B cell (primary cell): ENCODE results near the gene NME3. TPM values are rescaled to one million over a fixed set of nuclear protein-coding genes. Genes with fewer than 3 reads are reported as not detected.

Experiments used
- ATAC-seq: fragments of 200-7000 bp; cut with Tn5 transposase; one replicate; pipeline ENCODE4 v1.10.0; 2021; ENCODE audit warnings: low read depth, mild to moderate bottlenecking, moderate number of reproducible peaks, moderate library complexity
- CTCF ChIA-PET: fragments of 350-600 bp; sonication (Branson Sonifier 250); formaldehyde crosslinking; loops from one replicate; lab custom pipeline; 2021; ENCODE audit warnings: antibody characterized with exemption, inconsistent platforms; lab: Charles Lee
- POLR2A ChIA-PET: fragments of 350-600 bp; sonication (Branson Sonifier 250); formaldehyde crosslinking; loops from one replicate; lab custom pipeline; 2021; ENCODE audit warnings: antibody characterized with exemption; lab: Charles Lee
- DNase-seq: peaks from one replicate; pipeline ENCODE4 v3.0.0; 2013
- H2AFZ ChIP-seq: 2 replicates; pipeline ENCODE4 v1.6.1; 2012; ENCODE audit warnings: mild to moderate bottlenecking, low read depth, low read length; ENCODE audit not compliant: insufficient read depth, poor library complexity, severe bottlenecking
- H3K27ac ChIP-seq, 2 donors: 1 replicate in 1 of 2; 2 replicates in 1 of 2; pipeline ENCODE4 v1.5.1; 2012 to 2013; ENCODE audit warnings: low read length in 2 of 2, mild to moderate bottlenecking in 2 of 2, moderate library complexity in 1 of 2
- H3K27me3 ChIP-seq, 4 experiments: fragments of 200-600 bp in 1 of 4; sonication (generic) in 1 of 4; replicated peaks in 1 of 4; 1 replicate in 2 of 4; 2 replicates in 2 of 4; pipeline versions ENCODE4 v1.6.1 to v1.7.0; 2013 to 2016; ENCODE audit warnings: low read length in 3 of 4, mild to moderate bottlenecking in 2 of 4, mixed read lengths in 1 of 4, moderate library complexity in 1 of 4; ENCODE audit not compliant: insufficient read depth in 4 of 4, control insufficient read depth in 3 of 4; ENCODE audit errors: control extremely low read depth in 1 of 4
- H3K36me3 ChIP-seq, 2 experiments: replicated peaks in 1 of 2; 1 replicate in 1 of 2; 2 replicates in 1 of 2; pipeline versions ENCODE4 v1.6.1 to v1.7.1; 2013; ENCODE audit warnings: low read length in 1 of 2; ENCODE audit not compliant: insufficient read depth in 2 of 2, control insufficient read depth in 1 of 2; ENCODE audit errors: control extremely low read depth in 1 of 2, extremely low read depth in 1 of 2
- H3K4me1 ChIP-seq, 2 donors: fragments of 200-600 bp in 1 of 2; sonication (generic) in 1 of 2; 1 replicate in 1 of 2; 2 replicates in 1 of 2; pipeline versions ENCODE4 v1.5.1 to v1.6.1; 2013 to 2017; ENCODE audit warnings: low read length in 2 of 2; ENCODE audit not compliant: control insufficient read depth in 2 of 2, insufficient read depth in 2 of 2
- H3K4me2 ChIP-seq: replicated peaks from 2 replicates; pipeline ENCODE3; 2012; ENCODE audit warnings: mild to moderate bottlenecking, low read depth, low read length; ENCODE audit not compliant: poor library complexity, severe bottlenecking
- H3K4me3 ChIP-seq, 5 experiments: fragments of 200-600 bp in 1 of 5; sonication (generic) in 1 of 5; 1 replicate in 3 of 5; 2 replicates in 2 of 5; pipeline versions ENCODE4 v1.5.1 to v1.7.0; 2011 to 2016; ENCODE audit warnings: low read length in 4 of 5, mild to moderate bottlenecking in 4 of 5, low read depth in 2 of 5, control low read depth in 1 of 5, moderate library complexity in 1 of 5; ENCODE audit not compliant: insufficient read depth in 1 of 5; ENCODE audit errors: control extremely low read depth in 1 of 5, extremely low read depth in 1 of 5
- H3K79me2 ChIP-seq: fragments of 200-600 bp; sonication (generic); one replicate; pipeline ENCODE4 v1.6.0; 2016; ENCODE audit warnings: low read length; ENCODE audit not compliant: control insufficient read depth, insufficient read depth
- H3K9ac ChIP-seq: fragments of 200-600 bp; sonication (generic); 2 replicates; pipeline ENCODE4 v1.6.1; 2017; ENCODE audit warnings: mild to moderate bottlenecking, low read length, moderate library complexity
- H3K9me3 ChIP-seq, 3 donors: one replicate each; pipeline versions ENCODE4 v1.6.1 to v1.7.1; 2013; ENCODE audit warnings: low read length in 2 of 3; ENCODE audit not compliant: control insufficient read depth in 2 of 3, insufficient read depth in 1 of 3; ENCODE audit errors: control extremely low read depth in 1 of 3
- H4K20me1 ChIP-seq: 2 replicates; pipeline ENCODE4 v1.6.0; 2012; ENCODE audit warnings: mild to moderate bottlenecking, low read length; ENCODE audit not compliant: insufficient read depth, control insufficient read depth, poor library complexity, severe bottlenecking
- H3K27ac Mint-ChIP-seq: one replicate; pipeline ENCODE4 v1.8.0; 2021; ENCODE audit warnings: mixed read lengths
- H3K27me3 Mint-ChIP-seq: one replicate; pipeline ENCODE4 v1.8.0; 2021; ENCODE audit warnings: mixed read lengths
- H3K4me1 Mint-ChIP-seq: one replicate; pipeline ENCODE4 v1.8.0; 2021; ENCODE audit warnings: mixed read lengths
- H3K4me3 Mint-ChIP-seq: one replicate; pipeline ENCODE4 v1.8.0; 2021; ENCODE audit warnings: mixed read lengths
- H3K9me3 Mint-ChIP-seq: one replicate; pipeline ENCODE4 v1.8.0; 2022; ENCODE audit warnings: mixed read lengths; ENCODE audit not compliant: insufficient read depth
- CTCF ChIP-seq: fragments of 200-600 bp; IDR thresholded peaks from one replicate; pipeline ENCODE4 v1.8.0; 2022; ENCODE audit warnings: antibody characterized with exemption, mild to moderate bottlenecking
- EZH2 ChIP-seq: IDR thresholded peaks from 2 replicates; pipeline ENCODE4 v1.6.1; 2012; ENCODE audit warnings: borderline replicate concordance, low read depth, mild to moderate bottlenecking, moderate library complexity, low read length; ENCODE audit not compliant: insufficient read depth, poor library complexity, severe bottlenecking
- WGBS: methylation state at CpG from one replicate; pipeline ENCODE4 v1.1.5; 2013; ENCODE audit warnings: missing lambda C conversion rate; ENCODE audit not compliant: insufficient coverage; 5-methylcytosine and 5-hydroxymethylcytosine counted together
- intact Hi-C: fragments of 100-400 bp; cut with micrococcal nuclease; formaldehyde crosslinking; loops from one replicate; pipeline ENCODE4 v1.10.0; 2022
- polyA plus RNA-seq: library from polyadenylated mRNA; depleted of rRNA; stranded (reverse); fragments of >200 nt; gene quantifications from 2 replicates; pipeline ENCODE4 v1.2.3, GENCODE V29; 2012
- total RNA-seq, 2 donors: library from RNA; stranded (reverse); fragments of 120-200 nt in 1 of 2; gene quantifications; 1 replicate in 1 of 2; 2 replicates in 1 of 2; pipeline versions ENCODE4 v1.2.3 to v1.2.4, GENCODE V29; 2013 to 2022

The NME3 gene
- total and polyA plus RNA-seq, 2 donors (not counting 1 experiment from before 2014, with no cell fraction given): 63.2 to 150 TPM

GRCh38 chr16:1749152-1750117, 21.9 kb downstream of the NME3 start:
- H4K20me1 ChIP-seq: peaks cover 35% of the 10 kb centered on the region
- H3K9me3 ChIP-seq: no peaks in the 10 kb centered on the region
- Mint-ChIP-seq H3K4me1 (no peaks in the 10 kb centered on the region), H3K9me3 (no peaks in the 10 kb centered on the region), H3K27ac (no peak overlapping the region), H3K4me3 (no peak overlapping the region), H3K27me3 (no peaks in the 10 kb centered on the region)
- no peaks in the 10 kb centered on the region for H3K27me3 ChIP-seq
- no peak overlapping the region for H3K9ac ChIP-seq
- DNase-seq (no peak), ATAC-seq (no peak)
- intact Hi-C loops: no loop called here
- no peaks in the 10 kb centered on the region for H3K4me1 ChIP-seq
- CTCF ChIA-PET: no interaction called here
- no peak for TF ChIP-seq CTCF
- no peak for TF ChIP-seq EZH2
- H3K4me2 ChIP-seq: no peak overlapping the region
- H3K79me2 ChIP-seq: peaks cover 29% of the 10 kb centered on the region
- 96% methylated on average over 17 of the region's 29 CpGs for WGBS
- H3K36me3 ChIP-seq: peaks cover 0 to 68% of the 10 kb centered on the region in 2 experiments
- POLR2A ChIA-PET: no interaction called here
- H3K4me3 ChIP-seq: no peak overlapping the region
- no peak overlapping the region for H2AFZ ChIP-seq
- H3K27ac ChIP-seq: no peak overlapping the region

GRCh38 chr16:1747934-1748333, 23.4 kb downstream of the NME3 start:
- CTCF ChIA-PET: no interaction called here
- H3K4me1 ChIP-seq: no peaks in the 10 kb centered on the region
- no peaks in the 10 kb centered on the region for H3K27me3 Mint-ChIP-seq

More at GRCh38 chr16:1747934-1748333, 23.4 kb downstream of the NME3 start:
- H3K9ac ChIP-seq: no peak overlapping the region
- 99% methylated on average over 11 of the region's 11 CpGs for WGBS
- H2AFZ ChIP-seq: no peak overlapping the region
- H3K27ac ChIP-seq: no peak overlapping the region
- POLR2A ChIA-PET: no interaction called here
- no peak for DNase-seq
- TF ChIP-seq CTCF (no peak), EZH2 (no peak)
- peaks cover 42% of the 10 kb centered on the region for H3K79me2 ChIP-seq
- intact Hi-C loops: no loop called here
- no peaks in the 10 kb centered on the region for H3K27me3 ChIP-seq
- no peak for ATAC-seq
- H4K20me1 ChIP-seq: peaks cover 48% of the 10 kb centered on the region
- H3K36me3 ChIP-seq: peaks cover 0 to 75% of the 10 kb centered on the region in 2 experiments
- H3K4me3 ChIP-seq: no peak overlapping the region
- H3K9me3 ChIP-seq: no peaks in the 10 kb centered on the region
- Mint-ChIP-seq H3K4me3 (no peak overlapping the region), H3K9me3 (no peaks in the 10 kb centered on the region), H3K27ac (no peak overlapping the region), H3K4me1 (no peaks in the 10 kb centered on the region)
- H3K4me2 ChIP-seq: no peak overlapping the region
